ENCODE measurements around the gene AQP1.

AQP1 gene

GRCh38 chr7:30894009-30894408 is 17.6 kb upstream of the AQP1 start:
- TF ChIP-seq, protein P1, sequence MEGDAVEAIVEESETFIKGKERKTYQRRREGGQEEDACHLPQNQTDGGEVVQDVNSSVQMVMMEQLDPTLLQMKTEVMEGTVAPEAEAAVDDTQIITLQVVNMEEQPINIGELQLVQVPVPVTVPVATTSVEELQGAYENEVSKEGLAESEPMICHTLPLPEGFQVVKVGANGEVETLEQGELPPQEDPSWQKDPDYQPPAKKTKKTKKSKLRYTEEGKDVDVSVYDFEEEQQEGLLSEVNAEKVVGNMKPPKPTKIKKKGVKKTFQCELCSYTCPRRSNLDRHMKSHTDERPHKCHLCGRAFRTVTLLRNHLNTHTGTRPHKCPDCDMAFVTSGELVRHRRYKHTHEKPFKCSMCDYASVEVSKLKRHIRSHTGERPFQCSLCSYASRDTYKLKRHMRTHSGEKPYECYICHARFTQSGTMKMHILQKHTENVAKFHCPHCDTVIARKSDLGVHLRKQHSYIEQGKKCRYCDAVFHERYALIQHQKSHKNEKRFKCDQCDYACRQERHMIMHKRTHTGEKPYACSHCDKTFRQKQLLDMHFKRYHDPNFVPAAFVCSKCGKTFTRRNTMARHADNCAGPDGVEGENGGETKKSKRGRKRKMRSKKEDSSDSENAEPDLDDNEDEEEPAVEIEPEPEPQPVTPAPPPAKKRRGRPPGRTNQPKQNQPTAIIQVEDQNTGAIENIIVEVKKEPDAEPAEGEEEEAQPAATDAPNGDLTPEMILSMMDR (conservative IDR thresholded peaks at IDR 0.05; ENCODE audit: low read depth, low read length) = no peak
- no peak overlapping the region for H3K4me3 ChIP-seq (ENCODE audit: low read depth, low read length)
- no peak for DNase-seq (ENCODE audit: low read depth)

- peak; percentile 39 for DNase-seq (ENCODE audit: low read depth)
- H3K4me3 ChIP-seq (ENCODE audit: low read depth, low read length) = no peak overlapping the region
- TF ChIP-seq, protein P1 (conservative IDR thresholded peaks at IDR 0.05; ENCODE audit: low read depth, low read length) = peak; percentile 53
Measured at GRCh38 chr7:30894866-30895605, 16.6 kb upstream of the AQP1 start.

DNA sequence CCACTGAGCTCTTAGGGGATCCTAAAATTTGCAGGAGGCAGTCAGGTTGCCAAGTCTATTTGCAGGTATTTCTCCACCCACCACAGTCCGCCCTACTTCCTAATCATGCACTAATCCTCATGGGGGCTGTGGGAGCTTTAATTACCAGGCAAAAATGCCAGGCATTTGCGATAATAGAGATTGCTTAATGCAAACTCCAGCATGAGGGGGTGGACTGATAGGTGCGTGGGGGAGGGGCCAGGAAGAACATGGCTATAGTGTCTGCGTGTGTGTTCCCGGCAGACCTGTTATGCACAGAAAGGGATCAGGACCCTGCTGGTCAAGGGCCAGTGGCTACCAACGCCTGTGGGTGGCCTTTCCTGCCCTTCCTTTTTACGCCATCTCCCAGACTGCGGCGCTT is 15.6 kb upstream of the AQP1 start:
- no peak overlapping the region for H3K4me3 ChIP-seq (ENCODE audit: low read depth, low read length)

DNA sequence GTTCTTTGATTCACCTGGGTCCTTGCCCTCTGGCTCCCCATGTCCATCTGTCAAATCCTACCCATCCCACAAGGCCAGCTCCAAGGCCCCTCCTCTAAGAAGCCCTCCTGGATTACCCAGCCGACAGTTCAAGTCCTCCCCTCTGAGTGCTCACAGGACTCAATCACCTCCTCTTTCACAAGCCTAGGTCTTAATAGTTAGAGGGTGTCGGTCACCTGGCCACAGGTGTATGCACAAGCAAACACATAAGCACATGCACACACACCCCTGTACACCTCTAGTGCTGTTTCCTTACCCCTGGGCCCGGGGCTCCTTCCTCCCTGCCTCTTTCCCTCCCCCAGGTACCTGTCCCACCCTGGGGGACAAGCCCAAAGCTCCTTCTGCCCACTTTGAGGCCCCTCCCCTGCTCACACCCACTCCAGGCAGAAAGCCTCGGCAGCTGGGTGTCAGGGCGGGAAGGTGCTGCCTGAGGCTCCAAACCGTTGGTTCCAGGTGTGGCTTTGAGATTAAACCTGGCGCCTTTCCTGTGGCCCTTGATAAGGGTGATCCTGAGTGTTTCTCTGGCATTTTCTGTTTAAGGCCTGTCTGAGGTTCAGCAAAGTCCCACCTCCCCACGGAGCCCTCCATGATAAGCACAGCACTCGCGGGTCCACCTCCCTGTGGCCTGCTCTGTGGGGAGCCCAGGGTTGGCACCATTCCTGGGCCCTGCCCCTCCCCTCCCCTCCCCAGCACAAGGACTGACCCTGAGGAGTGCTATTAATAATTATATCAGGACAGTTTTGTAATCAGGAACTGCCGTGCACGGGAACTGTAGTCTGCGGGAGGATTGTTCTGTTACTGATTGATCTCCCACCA is 14.6 kb upstream of the AQP1 start:
- peak; percentile 55 for DNase-seq (ENCODE audit: low read depth)
- TF ChIP-seq, protein P1 (conservative IDR thresholded peaks at IDR 0.05; ENCODE audit: low read depth, low read length) = no peak
- no peak overlapping the region for H3K4me3 ChIP-seq (ENCODE audit: low read depth, low read length)

More for the DNA sequence above, 15.6 kb upstream of the AQP1 start:
- DNase-seq (ENCODE audit: low read depth) = peak; percentile 31
- TF ChIP-seq, protein P1 (conservative IDR thresholded peaks at IDR 0.05; ENCODE audit: low read depth, low read length) = no peak

- DNase-seq (ENCODE audit: low read depth) = no peak
- TF ChIP-seq, protein P1 (conservative IDR thresholded peaks at IDR 0.05; ENCODE audit: low read depth, low read length) = no peak
- H3K4me3 ChIP-seq (ENCODE audit: low read depth, low read length) = no peak overlapping the region
Measured at GRCh38 chr7:30897770-30898169, 13.9 kb upstream of the AQP1 start.

DNA sequence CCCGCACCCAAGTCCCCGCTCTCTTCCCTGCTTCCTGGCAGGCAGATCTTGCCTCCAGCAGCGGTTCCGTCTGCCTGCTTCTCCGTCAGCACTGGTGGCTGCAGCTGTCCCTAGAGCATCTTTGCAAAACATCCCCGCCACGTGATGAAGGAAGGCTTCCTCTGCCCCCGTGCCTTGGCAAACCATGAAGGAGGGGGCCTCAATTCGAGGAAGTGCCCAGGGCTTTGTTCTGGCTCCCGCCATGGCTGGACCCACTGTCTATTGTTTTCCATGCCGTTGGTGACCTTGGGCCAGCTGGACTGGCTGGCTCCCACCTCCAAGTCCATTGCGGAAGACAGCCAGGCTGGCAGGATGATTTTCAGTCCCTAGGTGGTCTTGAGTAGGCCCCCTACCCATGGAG is 13.2 kb upstream of the AQP1 start:
- TF ChIP-seq, protein P1 (conservative IDR thresholded peaks at IDR 0.05; ENCODE audit: low read depth, low read length) = no peak
- no peak overlapping the region for H3K4me3 ChIP-seq (ENCODE audit: low read depth, low read length)
- no peak for DNase-seq (ENCODE audit: low read depth)
